Smooth muscle cell (in vitro differentiated cells): ENCODE measurements around the gene FAH. TPM values are rescaled to one million over a fixed set of nuclear protein-coding genes. Genes with fewer than 3 reads are reported as not detected.

Source experiments
- DNase-seq: peaks from one replicate; lab custom pipeline; 2025; ENCODE audit not compliant: unreplicated experiment; lab: John Stamatoyannopoulos, UW
- H2AFZ ChIP-seq: fragments of 200-600 bp; sonication (generic); 2 replicates; pipeline ENCODE4 v1.6.0; 2016; ENCODE audit warnings: antibody characterized with exemption, low read depth, mild to moderate bottlenecking
- H3F3A ChIP-seq: fragments of 200-600 bp; sonication (generic); 2 replicates; pipeline ENCODE4 v1.6.0; 2017; ENCODE audit warnings: antibody characterized with exemption, low read depth
- H3K27ac ChIP-seq: fragments of 200-600 bp; sonication (generic); 2 replicates; pipeline ENCODE4 v1.5.1; 2016; ENCODE audit warnings: low read depth, mild to moderate bottlenecking
- H3K27me3 ChIP-seq: fragments of 200-600 bp; sonication (generic); 2 replicates; pipeline ENCODE4 v1.6.1; 2016; ENCODE audit warnings: low read depth, mild to moderate bottlenecking
- H3K36me3 ChIP-seq: fragments of 200-600 bp; sonication (generic); 2 replicates; pipeline ENCODE4 v1.5.1; 2016; ENCODE audit warnings: low read depth
- H3K4me1 ChIP-seq: fragments of 200-600 bp; sonication (generic); 2 replicates; pipeline ENCODE4 v1.5.1; 2016; ENCODE audit warnings: low read depth
- H3K4me2 ChIP-seq: fragments of 200-600 bp; sonication (generic); 2 replicates; pipeline ENCODE4 v1.6.0; 2016; ENCODE audit warnings: mild to moderate bottlenecking
- H3K4me3 ChIP-seq: fragments of 200-600 bp; sonication (generic); 2 replicates; pipeline ENCODE4 v1.5.1; 2016; ENCODE audit warnings: mild to moderate bottlenecking
- H3K79me2 ChIP-seq: fragments of 200-600 bp; sonication (generic); 2 replicates; pipeline ENCODE4 v1.6.0; 2016; ENCODE audit warnings: low read depth, mild to moderate bottlenecking
- H3K9ac ChIP-seq: fragments of 200-600 bp; sonication (generic); 2 replicates; pipeline ENCODE4 v1.6.0; 2016; ENCODE audit warnings: low read depth
- H3K9me3 ChIP-seq: fragments of 200-600 bp; sonication (generic); replicated peaks from 2 replicates; pipeline ENCODE4 v1.5.1; 2016; ENCODE audit warnings: low read depth
- H4K20me1 ChIP-seq: fragments of 200-600 bp; sonication (generic); 2 replicates; pipeline ENCODE4 v1.6.0; 2016; ENCODE audit warnings: low read depth
- CTCF ChIP-seq: fragments of 200-600 bp; sonication (generic); IDR thresholded peaks from 2 replicates; pipeline ENCODE4 v1.5.1; 2017; ENCODE audit warnings: borderline replicate concordance, mild to moderate bottlenecking, antibody characterized with exemption; ENCODE audit not compliant: insufficient read depth, poor library complexity, severe bottlenecking
- WGBS: methylation state at CpG from one replicate; pipeline ENCODE4 v1.1.7; 2016; ENCODE audit warnings: low lambda C conversion rate; 5-methylcytosine and 5-hydroxymethylcytosine counted together
- polyA plus RNA-seq: library from polyadenylated mRNA; unstranded; fragments of >200 nt; fragmentation: Nextera tagmentation; extraction: Ambion mirVana; gene quantifications from 2 replicates; pipeline ENCODE4 v1.2.1, GENCODE V29; 2016
- total RNA-seq: library from RNA; depleted of rRNA; stranded (reverse); fragments of >200 nt; gene quantifications from 2 replicates; pipeline ENCODE4 v1.2.3, GENCODE V29; 2014

The FAH gene
- total and polyA plus RNA-seq, 2 experiments from 2014 or later: 18.3 to 36.7 TPM

GRCh38 chr15:80171787-80172186, 19.0 kb downstream of the FAH start:
- no peak for DNase-seq
- no peaks in the 10 kb centered on the region for H3K79me2 ChIP-seq
- H3K9ac ChIP-seq: no peak overlapping the region
- H3K36me3 ChIP-seq: no peaks in the 10 kb centered on the region
- no peak for TF ChIP-seq CTCF
- no peak overlapping the region for H3K4me3 ChIP-seq
- H3K9me3 ChIP-seq: no peaks in the 10 kb centered on the region
- no peak overlapping the region for H2AFZ ChIP-seq
- H3K4me2 ChIP-seq: no peak overlapping the region
- H3K4me1 ChIP-seq: no peaks in the 10 kb centered on the region
- no peak overlapping the region for H3K27ac ChIP-seq
- H4K20me1 ChIP-seq: no peaks in the 10 kb centered on the region
- 78% methylated on average over 4 of the region's 4 CpGs for WGBS
- H3F3A ChIP-seq: no peaks in the 10 kb centered on the region
- H3K27me3 ChIP-seq: no peaks in the 10 kb centered on the region

GRCh38 chr15:80172401-80172800, 19.6 kb downstream of the FAH start:
- WGBS: 73% methylated on average over 8 of the region's 8 CpGs
- no peaks in the 10 kb centered on the region for H3K79me2 ChIP-seq

GRCh38 chr15:80173022-80173759, 20.4 kb downstream of the FAH start:
- H3F3A ChIP-seq: no peaks in the 10 kb centered on the region
- H3K9me3 ChIP-seq: no peaks in the 10 kb centered on the region
- H3K79me2 ChIP-seq: no peaks in the 10 kb centered on the region
- H3K9ac ChIP-seq: no peak overlapping the region
- H2AFZ ChIP-seq: no peak overlapping the region
- no peaks in the 10 kb centered on the region for H4K20me1 ChIP-seq
- H3K4me2 ChIP-seq: no peak overlapping the region
- H3K27me3 ChIP-seq: no peaks in the 10 kb centered on the region
- H3K27ac ChIP-seq: no peak overlapping the region
- 75% methylated on average over 10 of the region's 10 CpGs for WGBS
- H3K4me3 ChIP-seq: no peak overlapping the region
- no peaks in the 10 kb centered on the region for H3K4me1 ChIP-seq
- H3K36me3 ChIP-seq: no peaks in the 10 kb centered on the region
- peak; percentile 62 for TF ChIP-seq CTCF
- no peak for DNase-seq

More at GRCh38 chr15:80172401-80172800, 19.6 kb downstream of the FAH start:
- H3K36me3 ChIP-seq: no peaks in the 10 kb centered on the region
- no peaks in the 10 kb centered on the region for H3F3A ChIP-seq
- no peak overlapping the region for H3K9ac ChIP-seq
- no peaks in the 10 kb centered on the region for H3K27me3 ChIP-seq
- H3K9me3 ChIP-seq: no peaks in the 10 kb centered on the region
- no peak overlapping the region for H3K4me2 ChIP-seq
- TF ChIP-seq CTCF: no peak
- H4K20me1 ChIP-seq: no peaks in the 10 kb centered on the region
- no peak overlapping the region for H3K4me3 ChIP-seq
- no peak overlapping the region for H3K27ac ChIP-seq
- no peak for DNase-seq
- no peak overlapping the region for H2AFZ ChIP-seq
- no peaks in the 10 kb centered on the region for H3K4me1 ChIP-seq

GRCh38 chr15:80174017-80174746, 21.4 kb downstream of the FAH start:
- H4K20me1 ChIP-seq: no peaks in the 10 kb centered on the region
- 86% methylated on average over 11 of the region's 11 CpGs for WGBS
- no peaks in the 10 kb centered on the region for H3K4me1 ChIP-seq
- no peaks in the 10 kb centered on the region for H3K27me3 ChIP-seq
- no peaks in the 10 kb centered on the region for H3F3A ChIP-seq
- no peaks in the 10 kb centered on the region for H3K36me3 ChIP-seq
- H3K27ac ChIP-seq: no peak overlapping the region
- DNase-seq: no peak
- H3K79me2 ChIP-seq: no peaks in the 10 kb centered on the region
- no peak overlapping the region for H3K4me3 ChIP-seq
- H3K9ac ChIP-seq: no peak overlapping the region
- H3K4me2 ChIP-seq: no peak overlapping the region
- no peak overlapping the region for H2AFZ ChIP-seq
- H3K9me3 ChIP-seq: no peaks in the 10 kb centered on the region
- TF ChIP-seq CTCF: no peak
